SK-N-DZ (cell line): Measurements from ENCODE around the gene SPTLC2. TPM values are rescaled to one million over a fixed set of nuclear protein-coding genes. Genes with fewer than 3 reads are reported as not detected.
"Not testable (repeated sequence)": the region's sequence is repeated elsewhere in the genome, so short reads cannot be mapped to it uniquely, and the experiment has no call there.

ENCODE experiments used
- DNase-seq: peaks from one replicate; pipeline ENCODE4 v3.0.0-alpha.2; 2015; ENCODE audit warnings: low spot score
- polyA plus RNA-seq, 2 experiments: library from polyadenylated mRNA; depleted of rRNA; stranded (reverse); fragments of >200 nt; gene quantifications; 2 replicates each; pipeline ENCODE4 v1.2.3, GENCODE V29; 2014

Gene SPTLC2
- 17.0 and 22.1 TPM in 2 replicates for polyA plus RNA-seq (2014; cell fraction: cytosol; rRNA removed)
- 5.7 and 19.7 TPM in 2 replicates for polyA plus RNA-seq (2014; cell fraction: nucleus; rRNA removed)

GRCh38 chr14:77616454-77617229 lies at the start of gene SPTLC2:
Gene SPTLC2 (minus strand): TSS chr14:77616637. CDS start chr14:77616579, 58 bp downstream.
- DNase-seq, result peak; percentile 99

GRCh38 chr14:77663293-77663692 lies 46.9 kb upstream of the SPTLC2 start:
- DNase-seq, result no peak

GRCh38 chr14:77661562-77661961 lies 45.1 kb upstream of the SPTLC2 start:
- DNase-seq, result not testable (repeated sequence)

GRCh38 chr14:77660754-77661153 lies 44.3 kb upstream of the SPTLC2 start:
- DNase-seq, result peak; percentile 59

GRCh38 chr14:77659831-77660230 lies 43.4 kb upstream of the SPTLC2 start:
- no peak for DNase-seq

- DNase-seq, result no peak
Measured at GRCh38 chr14:77657280-77657679, 40.8 kb upstream of the SPTLC2 start.

GRCh38 chr14:77654001-77654441 lies 37.6 kb upstream of the SPTLC2 start:
- peak; percentile 21 for DNase-seq

- DNase-seq, result no peak
Measured at GRCh38 chr14:77649326-77649725, 32.9 kb upstream of the SPTLC2 start.

GRCh38 chr14:77648520-77649200 lies 32.2 kb upstream of the SPTLC2 start:
- DNase-seq, result no peak

- DNase-seq, result no peak
Measured at GRCh38 chr14:77647853-77648252, 31.4 kb upstream of the SPTLC2 start.

GRCh38 chr14:77646907-77647306 lies 30.5 kb upstream of the SPTLC2 start:
- DNase-seq, result no peak

- no peak for DNase-seq
Measured at GRCh38 chr14:77645520-77646230, 29.2 kb upstream of the SPTLC2 start.

- DNase-seq, result no peak
Measured at GRCh38 chr14:77642407-77642806, 26.0 kb upstream of the SPTLC2 start.

- DNase-seq, result no peak
Measured at GRCh38 chr14:77641534-77642341, 25.3 kb upstream of the SPTLC2 start.

GRCh38 chr14:77640756-77641533 lies 24.5 kb upstream of the SPTLC2 start:
- no peak for DNase-seq

GRCh38 chr14:77638771-77639171 lies 22.3 kb upstream of the SPTLC2 start:
- DNase-seq, result no peak

- not testable (repeated sequence) for DNase-seq
Measured at GRCh38 chr14:77635869-77636268, 19.4 kb upstream of the SPTLC2 start.

GRCh38 chr14:77635466-77635865 lies 19.0 kb upstream of the SPTLC2 start:
- DNase-seq, result not testable (repeated sequence)

- DNase-seq, result no peak
Measured at GRCh38 chr14:77630111-77630510, 13.7 kb upstream of the SPTLC2 start.

GRCh38 chr14:77625360-77625759 lies 8.9 kb upstream of the SPTLC2 start:
- DNase-seq, result no peak
